Pancreas (tissue), 10 donors: ENCODE data around the gene CTCF. TPM values are rescaled to one million over a fixed set of nuclear protein-coding genes. Genes with fewer than 3 reads are reported as not detected.

Source experiments
- ATAC-seq, 4 donors: fragments of 200-7000 bp; cut with Tn5 transposase; one replicate each; pipeline versions ENCODE4 v1.8.0 to v1.9.1; 2020; ENCODE audit warnings: mild to moderate bottlenecking in 4 of 4, moderate library complexity in 4 of 4
- DNase-seq, 6 donors: peaks; one replicate each; pipeline ENCODE4 v3.0.0-alpha.2; 2020
- FAIRE-seq: peaks from 2 replicates; lab custom pipeline; 2012; peaks lifted over from hg19 to GRCh38; lab: Jason Lieb, UNC
- H3K27ac ChIP-seq, 4 donors: fragments of 200-600 bp; sonication (generic); 1 replicate in 3 of 4; 2 replicates in 1 of 4; pipeline versions ENCODE4 v1.5.0 to v1.8.0; 2020
- H3K27me3 ChIP-seq, 4 donors: fragments of 200-600 bp; one replicate each; pipeline ENCODE4 v1.8.0; 2021
- H3K36me3 ChIP-seq, 3 donors: fragments of 200-600 bp; sonication (generic) in 1 of 3; one replicate each; pipeline versions ENCODE4 v1.5.0 to v1.8.0; 2020 to 2021
- H3K4me1 ChIP-seq, 3 donors: fragments of 200-600 bp; one replicate each; pipeline ENCODE4 v1.8.0; 2021
- H3K4me3 ChIP-seq, 4 donors: fragments of 200-600 bp; sonication (generic) in 2 of 4; one replicate each; pipeline versions ENCODE4 v1.5.0 to v1.8.0; 2020 to 2021
- H3K9me3 ChIP-seq, 4 donors: fragments of 200-600 bp; one replicate each; pipeline ENCODE4 v1.8.0; 2021
- CTCF ChIP-seq, 4 donors: fragments of 200-600 bp; sonication (generic) in 3 of 4; IDR thresholded peaks; one replicate each; pipeline versions ENCODE4 v1.5.0 to v1.8.0; 2021; ENCODE audit warnings: antibody characterized with exemption in 4 of 4
- whole genome bisulfite sequencing, 2 donors: extraction: QIAGEN DNeasy Blood & Tissue Kit; methylation state at CpG; one replicate each; pipeline ENCODE4 v1.1.7; 2013; 5-methylcytosine and 5-hydroxymethylcytosine counted together
- intact Hi-C, 3 donors: fragments of 100-400 bp; cut with DNase I; formaldehyde crosslinking; loops; one replicate each; pipeline versions ENCODE4 v1.11.1 to v1.14.2; 2022
- polyA plus RNA-seq, 2 donors: library from polyadenylated mRNA; stranded (reverse); fragments of 200-250 nt; gene quantifications; one replicate each; pipeline ENCODE4 v1.2.3, GENCODE V29; 2013
- total RNA-seq, 6 donors: library from RNA; stranded (reverse); fragmentation: NEBNext Ultra II Directional in 4 of 6; extraction: Animal tissue kit (Norgen Biotek cat#: 25700) in 4 of 6; gene quantifications; one replicate each; pipeline versions ENCODE4 v1.2.1 to v1.2.4, GENCODE V29; 2021 to 2023
- donor health status: healthy with polysubstance abuse.
- donor health status: DM: no; HTN: no; CAD: no; lungs with moderate emphysema.
- donor health status: DM: no; HTN: no; CAD: no.
- donor health status: control.
- donor health status: control.
- donor health status: Bipolar disorder and iron deficiency.
- donor health status: DM: yes; HTN: yes; CAD: no.
- donor health status: DM: no; HTN: no; CAD: no.
- donor health status: DM: no; HTN: no; CAD: no.
- donor health status: DM: yes; HTN: yes; CAD: no.

CTCF gene
- total and polyA plus RNA-seq, 8 donors = 13.3 to 25.2 (median 17.0) TPM

- DNase-seq (no peak), ATAC-seq (no peak), FAIRE-seq (no peak)
- Histone ChIP-seq H3K4me1 (peaks cover 0 to 11% (median 6%) of the 10 kb centered on the region in 3 donors), H3K4me3 (no peak overlapping the region), H3K27ac (no peak overlapping the region), H3K27me3 (no peaks in the 10 kb centered on the region), H3K36me3 (no peaks in the 10 kb centered on the region), H3K9me3 (no peaks in the 10 kb centered on the region)
- intact Hi-C loops = no loop called here
- WGBS, 2 donors = 59 to 76% methylated on average over 1 of the region's 1 CpG
- no peak for TF ChIP-seq CTCF (IDR thresholded peaks at IDR 0.05)
These were observed 3.5 kb upstream of the CTCF start for GRCh38 chr16:67558859-67559258.

- Histone ChIP-seq H3K27me3 (no peaks in the 10 kb centered on the region), H3K9me3 (no peaks in the 10 kb centered on the region), H3K36me3 (no peaks in the 10 kb centered on the region), H3K4me1 (peaks cover 13 to 17% (median 14%) of the 10 kb centered on the region in 3 donors), H3K4me3 (no peak overlapping the region), H3K27ac (peak overlapping the region in 1 of 4 donors; percentile 99)
- ATAC-seq = no peak
- peak in 1 of 6 donors; percentile 26 for DNase-seq
- intact Hi-C loops = no loop called here
- WGBS, 2 donors = 65 to 82% methylated on average over 8 of the region's 8 CpGs
- TF ChIP-seq CTCF (IDR thresholded peaks at IDR 0.05) = no peak
- no peak for FAIRE-seq
These were observed 1.4 kb upstream of the CTCF start for GRCh38 chr16:67560827-67561342.

- Histone ChIP-seq H3K27ac (peak overlapping the region; percentile 99), H3K4me3 (peak overlapping the region; percentile 24 to 97 (median 94)), H3K36me3 (no peaks in the 10 kb centered on the region), H3K4me1 (peaks cover 13 to 17% (median 14%) of the 10 kb centered on the region in 3 donors), H3K9me3 (no peaks in the 10 kb centered on the region), H3K27me3 (no peaks in the 10 kb centered on the region)
- no peak for FAIRE-seq
- no peak for TF ChIP-seq CTCF (IDR thresholded peaks at IDR 0.05)
- peak in 1 of 6 donors; percentile 30 for DNase-seq
- ATAC-seq = no peak
- 4 to 5% methylated on average over 8 of the region's 8 CpGs for WGBS, 2 donors
- intact Hi-C loops = no loop called here
These were observed 864 bp upstream of the CTCF start for GRCh38 chr16:67561501-67561823.

- H3K27me3 ChIP-seq = no peaks in the 10 kb centered on the region
- H3K36me3 ChIP-seq = no peaks in the 10 kb centered on the region
- peak overlapping the region; percentile 99 for H3K27ac ChIP-seq
- TF ChIP-seq CTCF (IDR thresholded peaks at IDR 0.05) = no peak
- intact Hi-C loops = no loop called here
- peak overlapping the region; percentile 24 to 97 (median 94) for H3K4me3 ChIP-seq
- DNase-seq (peak; percentile 95 to 98 (median 96)), ATAC-seq (peak; percentile 81 to 91 (median 85)), FAIRE-seq (no peak)
- no peaks in the 10 kb centered on the region for H3K9me3 ChIP-seq
- peaks cover 13 to 17% (median 14%) of the 10 kb centered on the region in 3 donors for H3K4me1 ChIP-seq
- WGBS, 2 donors = 0% methylated on average over 39 to 76 of the region's 76 CpGs
These were observed 351 bp upstream of the CTCF start for GRCh38 chr16:67561824-67562525.
